Measurements from ENCODE around the gene DCAKD.

DCAKD gene

GRCh38 chr17:44998646-44999045, 52.8 kb downstream of the DCAKD start:
- DNase-seq = no peak

DNA sequence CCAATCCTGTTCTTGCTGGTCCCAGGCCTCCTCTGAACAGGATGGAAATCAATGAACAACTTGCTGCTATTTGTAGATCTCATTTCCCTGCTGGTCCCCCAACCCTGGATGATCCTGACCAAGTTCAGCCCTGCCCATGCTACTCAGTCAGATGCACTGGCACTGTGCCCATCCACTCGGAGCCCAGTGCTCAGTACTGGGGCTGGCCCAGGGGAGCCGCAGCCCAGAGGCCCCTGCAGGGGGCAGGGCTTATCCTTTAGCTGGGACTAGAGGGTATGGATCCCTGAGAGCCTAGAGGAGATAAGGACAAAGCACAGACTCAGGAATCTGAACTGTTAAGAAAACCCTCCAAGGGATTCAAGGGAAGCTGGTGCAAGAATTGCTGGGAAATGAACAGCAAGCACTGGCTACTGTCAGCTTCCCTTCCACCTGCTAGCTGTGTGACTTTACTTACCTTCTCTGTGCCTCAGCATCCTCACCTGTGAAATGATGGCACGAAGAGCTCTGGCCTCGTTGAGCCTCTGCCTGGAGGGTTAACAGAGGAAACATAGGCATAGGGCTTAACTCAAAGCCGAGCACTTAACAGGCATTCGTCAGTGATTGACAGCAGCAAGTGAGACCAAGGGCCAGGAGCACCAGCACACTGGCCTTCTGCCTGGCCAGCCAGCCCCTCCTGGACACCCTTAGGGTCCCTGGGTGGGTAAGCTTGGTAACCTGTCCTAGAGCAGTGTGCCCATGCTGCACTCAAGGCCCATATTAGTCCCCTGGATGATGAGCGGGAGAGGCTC, 53.5 kb downstream of the DCAKD start:
- no peak for DNase-seq

DNA sequence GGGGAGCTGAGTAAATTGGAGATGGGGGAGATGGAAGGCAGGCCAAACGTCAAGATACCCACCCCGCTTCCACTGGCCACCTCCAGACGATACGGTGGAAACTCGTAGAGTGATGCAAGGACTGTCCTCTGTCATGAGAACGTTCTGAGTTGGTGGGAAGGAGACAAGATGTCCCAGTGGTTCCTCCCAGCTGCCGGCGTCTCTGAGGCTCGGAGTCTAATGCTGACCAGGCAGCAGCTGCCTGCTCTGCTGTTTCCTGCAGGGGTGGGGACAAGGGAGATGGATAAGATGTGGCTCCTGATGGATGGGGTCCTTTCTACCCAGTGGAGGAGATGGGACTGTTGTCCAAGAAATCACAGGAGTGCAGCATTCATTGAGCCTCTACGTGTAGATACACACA, 55.1 kb downstream of the DCAKD start:
- no peak for DNase-seq

DNA sequence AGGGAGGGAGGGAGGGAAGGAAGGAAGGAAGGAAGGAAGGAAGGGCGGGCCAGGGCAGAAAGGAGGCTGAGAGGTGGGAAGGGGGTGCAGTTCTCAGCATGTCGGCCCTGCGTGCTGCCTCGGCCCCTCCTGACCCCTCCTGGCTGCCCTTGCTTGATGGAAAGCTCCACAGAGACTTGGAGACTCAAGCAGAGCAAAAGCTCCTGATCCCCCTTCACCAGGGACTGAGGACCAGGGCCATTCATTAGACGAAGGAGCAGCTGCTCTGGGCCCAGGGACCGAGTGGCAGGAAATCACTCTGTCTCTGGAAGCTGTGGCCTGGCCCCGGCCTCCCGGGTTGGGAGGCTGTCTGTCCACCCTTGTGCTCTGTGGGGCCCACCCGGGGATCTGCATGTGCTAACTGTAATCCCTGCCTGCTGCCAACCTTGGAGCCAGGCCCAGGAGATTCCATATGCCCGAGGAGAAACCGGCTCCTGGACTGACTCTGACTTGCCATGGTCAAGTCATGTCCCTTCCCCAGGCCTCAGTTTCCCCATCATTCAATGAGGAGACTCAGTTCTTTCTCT, 55.9 kb downstream of the DCAKD start:
- DNase-seq = no peak

- no peak for DNase-seq
Measured at GRCh38 chr17:44992242-44992939, 59.0 kb downstream of the DCAKD start.

DNA sequence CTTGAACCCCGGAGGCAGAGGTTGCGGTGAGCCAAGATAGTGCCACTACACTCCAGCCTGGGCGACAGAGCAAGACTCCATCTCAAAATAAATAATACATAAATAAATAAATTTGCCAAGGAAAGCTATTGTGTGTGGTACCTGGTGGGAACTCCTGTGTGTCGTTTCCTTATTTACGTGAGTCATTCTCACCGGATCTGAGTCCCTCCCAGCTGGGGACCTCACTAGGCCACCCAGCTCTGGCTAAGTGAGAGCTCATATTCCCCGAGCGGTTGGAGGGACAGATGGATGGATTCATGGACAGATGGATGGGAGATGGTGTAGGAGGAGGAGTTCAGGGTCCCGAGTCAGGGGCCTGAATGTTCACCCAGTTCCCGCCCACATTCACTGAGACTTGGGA, 60.4 kb downstream of the DCAKD start:
- DNase-seq = no peak

GRCh38 chr17:44989552-44990138, 61.8 kb downstream of the DCAKD start:
- DNase-seq = no peak

- DNase-seq = no peak
Measured at GRCh38 chr17:44988044-44988942, 63.1 kb downstream of the DCAKD start.

DNA sequence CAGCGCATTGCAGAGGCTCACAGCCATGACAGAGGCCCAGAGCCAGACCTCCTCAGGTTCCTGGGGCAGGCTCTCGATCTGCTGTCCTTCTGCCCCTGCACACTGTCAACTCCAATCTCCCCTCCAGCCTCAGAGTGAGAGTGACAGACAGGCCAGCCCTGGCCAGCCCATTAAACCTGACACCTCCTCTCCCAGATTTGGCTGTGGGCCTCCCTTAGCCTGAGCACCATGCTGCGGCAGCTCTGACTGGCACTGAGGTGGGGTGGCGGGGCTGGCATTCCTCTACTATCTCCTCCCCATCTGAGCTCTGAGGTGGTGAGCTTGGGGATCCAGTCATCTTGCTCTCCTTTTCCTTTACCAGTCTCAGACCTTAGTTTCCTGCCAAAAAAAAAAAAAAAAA, 67.9 kb downstream of the DCAKD start:
- DNase-seq = no peak

GRCh38 chr17:44982113-44982702, 69.2 kb downstream of the DCAKD start:
- no peak for DNase-seq

DNA sequence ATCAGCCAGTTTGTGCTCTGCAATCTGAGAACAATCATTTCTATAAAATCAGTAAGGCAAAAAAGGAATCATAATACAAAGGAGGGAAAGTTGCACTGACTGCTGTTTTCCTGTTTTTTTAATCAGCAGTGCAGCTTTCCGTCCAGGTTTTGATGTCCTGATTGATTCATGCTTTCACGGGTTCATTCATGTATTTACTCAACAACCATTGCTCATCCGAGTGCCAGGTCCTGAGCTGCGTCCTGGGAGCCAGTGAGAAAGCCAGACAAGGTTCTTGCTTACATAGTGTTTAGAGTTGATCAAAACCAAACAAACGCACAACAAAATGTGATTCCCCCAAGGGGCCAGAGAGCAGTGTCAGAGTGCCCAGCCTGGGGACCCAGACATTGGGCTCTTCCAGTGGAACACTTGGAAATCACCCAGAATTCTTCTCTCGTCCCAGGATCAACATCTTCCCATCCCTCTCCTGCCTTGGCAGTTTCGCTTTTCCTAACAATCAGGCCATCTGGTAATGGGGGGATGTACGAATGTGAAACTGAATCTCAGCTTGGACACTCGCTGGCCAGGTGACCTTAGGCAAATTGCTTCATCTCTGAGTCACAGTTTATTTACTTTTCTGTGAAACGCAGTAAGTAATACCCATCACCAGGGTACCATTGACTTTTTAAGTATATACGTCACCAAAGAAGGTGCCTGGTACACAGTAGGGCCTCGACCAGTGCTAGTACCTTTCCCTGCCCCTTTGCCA, 70.0 kb downstream of the DCAKD start:
- DNase-seq = no peak

DNA sequence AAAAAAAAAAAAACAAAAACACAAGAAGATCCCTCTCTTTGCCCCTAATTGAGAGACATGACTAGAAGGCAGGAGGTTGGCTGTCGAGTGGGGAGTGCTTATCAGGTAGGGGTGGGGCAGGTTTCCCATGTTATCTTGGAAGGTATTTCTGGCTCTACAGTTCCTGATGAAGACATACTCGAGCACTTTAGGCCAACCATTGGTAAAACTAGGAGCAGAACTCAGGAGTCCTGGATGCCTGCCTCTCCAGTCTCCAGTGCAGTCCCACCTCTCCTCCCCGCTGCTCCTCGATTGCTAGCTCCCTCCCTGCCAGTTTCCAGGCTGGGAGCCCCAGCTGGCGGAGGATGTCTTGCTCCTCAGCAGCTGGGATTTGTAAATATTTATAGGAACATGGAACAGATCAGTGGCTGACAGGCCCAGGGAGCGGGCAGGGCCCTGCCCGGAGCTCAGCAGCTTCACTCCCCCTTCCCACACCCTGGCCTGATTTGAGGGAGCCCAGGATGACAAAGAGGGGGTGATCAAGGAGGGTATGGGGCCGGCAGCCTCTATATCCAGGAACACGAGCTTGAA, 71.9 kb downstream of the DCAKD start:
- DNase-seq = no peak

DNA sequence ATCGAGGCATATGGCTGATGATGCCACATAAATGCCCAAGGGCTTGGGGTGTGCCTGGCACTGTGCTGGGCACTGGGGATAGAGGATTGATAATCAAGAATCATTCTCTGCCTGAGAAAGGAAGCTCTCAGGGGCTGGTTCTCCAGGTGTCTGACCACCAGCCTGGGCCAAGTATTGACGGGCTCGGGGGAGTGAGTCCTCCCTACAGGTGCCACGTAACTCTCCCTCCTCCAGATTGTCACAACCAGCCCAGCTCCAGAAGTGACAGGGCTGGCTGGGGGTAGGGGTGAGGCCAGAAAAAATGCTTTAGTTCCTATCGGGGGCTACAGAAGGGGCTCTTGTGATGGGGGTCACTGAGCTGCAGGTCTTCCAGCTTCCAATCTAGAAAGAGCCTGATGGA, 72.6 kb downstream of the DCAKD start:
- no peak for DNase-seq

DNA sequence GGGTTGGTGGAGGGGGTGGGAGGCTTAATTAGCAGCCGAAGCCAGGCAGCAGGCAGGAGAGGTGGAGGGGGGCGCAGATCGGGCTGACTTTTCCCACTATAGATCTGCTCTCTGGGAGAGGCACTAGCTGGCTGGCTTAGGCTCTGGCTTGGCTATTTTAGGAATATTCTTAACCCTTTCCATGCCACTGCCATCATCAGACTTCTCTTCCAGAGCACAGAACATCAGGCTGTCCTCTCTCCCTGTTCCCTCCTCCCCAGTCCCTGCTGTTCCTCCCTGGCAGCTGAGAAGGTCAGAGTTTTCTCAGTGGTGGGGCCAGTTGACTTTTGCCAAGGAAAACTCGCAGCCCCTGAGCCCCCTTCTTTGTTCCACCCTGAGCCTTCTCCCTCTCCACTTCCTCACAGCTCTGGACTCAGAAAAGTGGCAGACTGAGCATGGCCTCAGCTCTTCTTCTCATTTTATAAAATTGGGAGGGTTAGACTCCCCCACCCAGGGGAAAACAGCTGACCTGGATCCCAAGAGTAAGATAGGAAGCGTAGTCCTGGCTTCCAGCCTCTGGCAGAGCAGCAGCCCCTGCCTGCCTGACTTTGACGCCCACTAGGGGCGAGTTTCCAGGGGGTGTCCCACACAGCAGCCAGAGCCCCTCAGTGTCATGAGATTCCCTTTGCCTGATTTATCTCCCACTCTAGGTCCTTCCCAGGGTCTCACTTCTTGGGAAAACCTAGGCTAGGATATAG, 73.5 kb downstream of the DCAKD start:
- DNase-seq = no peak

DNA sequence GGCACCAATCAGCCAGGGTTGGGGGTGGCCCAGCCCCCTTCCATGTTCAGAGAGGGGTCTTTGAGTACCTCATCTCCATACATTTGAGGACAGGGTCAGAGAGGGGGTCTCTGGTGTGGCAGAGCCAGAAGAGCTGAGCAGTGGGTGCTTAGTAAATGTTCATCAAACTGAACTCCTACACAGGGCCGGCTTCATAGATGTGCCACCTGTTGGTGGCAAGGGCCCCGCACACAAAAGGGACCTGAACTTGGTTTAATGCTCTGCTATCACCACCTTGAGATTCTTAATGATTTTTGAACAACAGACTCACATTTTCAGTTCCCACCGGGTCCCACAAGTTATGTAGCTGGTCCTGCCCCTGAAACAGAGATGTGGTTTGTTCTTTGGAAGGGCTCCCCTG, 74.4 kb downstream of the DCAKD start:
- no peak for DNase-seq

GRCh38 chr17:44976206-44976605, 75.2 kb downstream of the DCAKD start:
- no peak for DNase-seq

Measured in stimulated activated CD4-positive, alpha-beta T cell treated with anti-CD3 and anti-CD28 coated beads, Interleukin-2, amount 100 ng/mL, for 24 hours (primary cell).